Measurements from ENCODE around the gene SSC5D. TPM values are rescaled to one million over a fixed set of nuclear protein-coding genes. Genes with fewer than 3 reads are reported as not detected.

The SSC5D gene
- total RNA-seq, 1 donor, result 10.7 TPM

GRCh38 chr19:55535965-55536350 lies 47.7 kb downstream of the SSC5D start:
- DNase-seq (ENCODE audit: low read depth), result no peak
- no peak for TF ChIP-seq CTCF (IDR thresholded peaks at IDR 0.05; ENCODE audit: insufficient read depth, low read length)
- no peak overlapping the region for H3K4me3 ChIP-seq (ENCODE audit: low read depth, low read length)

DNA sequence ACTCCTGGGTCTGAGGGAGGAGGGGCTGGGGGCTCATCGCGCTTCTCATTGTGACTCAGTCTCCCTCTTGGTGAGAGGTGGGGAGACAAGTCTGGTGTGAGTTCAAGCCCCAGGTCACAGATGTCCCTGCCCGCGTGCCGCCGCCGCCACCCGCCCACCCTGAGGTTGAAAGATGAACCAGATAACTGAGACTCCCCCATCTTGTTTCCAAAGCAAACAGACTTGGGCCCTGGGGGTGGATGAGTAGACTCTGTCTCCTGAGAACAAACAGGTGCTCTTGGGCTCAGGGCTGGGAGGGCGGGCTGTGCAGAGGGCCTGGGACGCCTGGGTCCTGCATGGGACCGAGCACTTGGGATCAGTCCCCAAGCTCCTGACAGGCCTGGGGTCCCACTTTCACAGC lies 48.1 kb downstream of the SSC5D start:
- TF ChIP-seq CTCF (IDR thresholded peaks at IDR 0.05; ENCODE audit: insufficient read depth, low read length), result no peak

GRCh38 chr19:55536951-55537740 lies 48.9 kb downstream of the SSC5D start, which contains the start of gene SBK2:
Gene SBK2 (minus strand): TSS chr19:55537133. CDS start chr19:55536294, 839 bp downstream.
- TF ChIP-seq CTCF (IDR thresholded peaks at IDR 0.05; ENCODE audit: insufficient read depth, low read length), result no peak
- DNase-seq (ENCODE audit: low read depth), result no peak
- H3K4me3 ChIP-seq (ENCODE audit: low read depth, low read length), result no peak within 1 kb of the TSS

More for the DNA sequence above, 48.1 kb downstream of the SSC5D start:
- H3K4me3 ChIP-seq (ENCODE audit: low read depth, low read length), result no peak overlapping the region
- DNase-seq (ENCODE audit: low read depth), result no peak

- no peak overlapping the region for H3K4me3 ChIP-seq (ENCODE audit: low read depth, low read length)
- DNase-seq (ENCODE audit: low read depth), result no peak
- no peak for TF ChIP-seq CTCF (IDR thresholded peaks at IDR 0.05; ENCODE audit: insufficient read depth, low read length)
Measured at GRCh38 chr19:55537741-55538111, 49.5 kb downstream of the SSC5D start.

- no peak for TF ChIP-seq CTCF (IDR thresholded peaks at IDR 0.05; ENCODE audit: insufficient read depth, low read length)
- no peak for DNase-seq (ENCODE audit: low read depth)
Measured at GRCh38 chr19:55538132-55538531, 49.9 kb downstream of the SSC5D start.

GRCh38 chr19:55539090-55539984 lies 51.1 kb downstream of the SSC5D start:
- TF ChIP-seq CTCF (IDR thresholded peaks at IDR 0.05; ENCODE audit: insufficient read depth, low read length), result no peak
- H3K4me3 ChIP-seq (ENCODE audit: low read depth, low read length), result no peak overlapping the region
- DNase-seq (ENCODE audit: low read depth), result no peak

More at GRCh38 chr19:55538132-55538531, 49.9 kb downstream of the SSC5D start:
- H3K4me3 ChIP-seq (ENCODE audit: low read depth, low read length), result no peak overlapping the region

Data from fibroblast of the aortic adventitia (primary cell).